Liver (tissue), 3 donors: ENCODE data around the gene AKT2.

ENCODE experiments used
- CTCF ChIP-seq: fragments of 150-350 bp; IDR thresholded peaks from 2 replicates; pipeline ENCODE4 v1.5.1; 2017; ENCODE audit warnings: improper control_type of control experiment, low read depth, low read length; ENCODE audit not compliant: missing input control
- FOXA1 ChIP-seq: IDR thresholded peaks from 2 replicates; pipeline ENCODE4 v1.6.1; 2016; ENCODE audit warnings: antibody characterized with exemption
- HNF4G ChIP-seq: IDR thresholded peaks from 2 replicates; pipeline ENCODE4 v1.6.1; 2016; ENCODE audit warnings: antibody characterized with exemption
- REST ChIP-seq: IDR thresholded peaks from 2 replicates; pipeline ENCODE4 v1.6.1; 2016; ENCODE audit warnings: antibody characterized with exemption, mild to moderate bottlenecking
- donor health status: healthy.
- donor health status: healthy.

GRCh38 chr19:40200341-40201099 is 84.6 kb downstream of the AKT2 start:
- TF ChIP-seq CTCF (no peak), HNF4G (no peak), REST (no peak), FOXA1 (no peak)
